Measurements from ENCODE around the gene RAB27A. TPM values are rescaled to one million over a fixed set of nuclear protein-coding genes. Genes with fewer than 3 reads are reported as not detected.
"Not testable (repeated sequence)": the region's sequence is repeated elsewhere in the genome, so short reads cannot be mapped to it uniquely, and the experiment has no call there.

The RAB27A gene
- total RNA-seq, 1 experiment from 2014 or later, result 8.0 TPM

DNA sequence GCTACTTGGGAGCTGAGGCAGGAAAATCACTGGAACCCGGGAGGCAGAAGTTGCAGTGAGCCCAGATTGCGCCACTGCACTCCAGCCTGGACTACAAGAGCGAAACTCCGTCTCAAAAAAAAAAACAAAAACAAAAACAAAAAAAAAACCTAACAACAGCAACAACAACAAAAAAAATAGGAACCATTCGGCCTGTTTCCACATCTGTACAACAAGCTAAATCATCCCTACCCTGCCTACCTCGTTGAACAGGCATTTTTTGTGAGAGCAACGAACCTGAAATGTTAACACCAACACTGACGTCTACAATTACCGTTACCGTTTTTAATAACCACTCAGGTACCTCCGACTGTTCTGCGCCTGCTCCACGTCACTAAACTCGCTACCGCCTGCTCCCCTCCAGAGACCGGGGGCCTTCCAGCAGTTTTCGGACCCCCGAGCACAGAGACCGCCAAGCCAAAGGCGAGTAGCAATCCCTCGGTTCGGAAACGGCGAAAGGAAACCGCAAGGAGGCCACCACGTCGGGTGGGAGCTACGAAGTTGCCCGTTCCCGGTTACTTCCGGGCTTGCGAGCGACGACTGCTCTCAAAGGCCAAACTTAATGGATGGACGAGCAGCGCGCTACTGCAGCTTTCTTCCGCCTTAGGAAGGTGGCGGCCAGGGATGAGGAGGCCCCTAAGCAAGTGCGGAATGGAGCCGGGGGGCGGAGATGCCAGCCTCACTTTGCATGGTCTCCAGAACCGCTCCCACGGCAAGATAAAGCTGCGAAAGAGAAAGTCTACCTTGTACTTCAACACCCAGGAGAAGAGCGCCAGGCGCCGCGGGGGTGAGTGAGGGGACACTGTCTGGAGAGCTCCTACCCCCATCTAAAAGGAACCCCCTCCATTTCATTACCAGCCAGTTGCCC, 29.2 kb upstream of the RAB27A start, which contains the start of the genes PIGB and PIGBOS1:
TSS of gene PIGB (plus strand) at position 635 of the 907 bp plus-strand sequence. CDS start at position 664, 29 bp downstream.
TSS of gene PIGBOS1 (minus strand) at position 536 of the 907 bp plus-strand sequence. CDS start 1,331 bp downstream, outside the sequence.
- Histone ChIP-seq H3K27me3 (ENCODE audit: control insufficient read depth, insufficient read depth, low read length) (no peaks in the 10 kb centered on the region), H3K36me3 (ENCODE audit: control insufficient read depth, insufficient read depth, low read length) (peaks cover 2% of the 10 kb centered on the region; the same call in 1 of the 2 replicates), H3K4me1 (ENCODE audit: control insufficient read depth, insufficient read depth, low read length) (peaks cover 14% of the 10 kb centered on the region; the same call in 1 of the 2 replicates), H3K9me3 (ENCODE audit: control insufficient read depth, insufficient read depth, low read depth, low read length) (no peaks in the 10 kb centered on the region), H3K4me3 (ENCODE audit: low read depth in 2 of 2, low read length in 2 of 2) (peak within 1 kb of the TSS; percentile 86 to 87), H3K27ac (ENCODE audit: low read length) (peak within 1 kb of the TSS; percentile 99)
- TF ChIP-seq, protein P1, sequence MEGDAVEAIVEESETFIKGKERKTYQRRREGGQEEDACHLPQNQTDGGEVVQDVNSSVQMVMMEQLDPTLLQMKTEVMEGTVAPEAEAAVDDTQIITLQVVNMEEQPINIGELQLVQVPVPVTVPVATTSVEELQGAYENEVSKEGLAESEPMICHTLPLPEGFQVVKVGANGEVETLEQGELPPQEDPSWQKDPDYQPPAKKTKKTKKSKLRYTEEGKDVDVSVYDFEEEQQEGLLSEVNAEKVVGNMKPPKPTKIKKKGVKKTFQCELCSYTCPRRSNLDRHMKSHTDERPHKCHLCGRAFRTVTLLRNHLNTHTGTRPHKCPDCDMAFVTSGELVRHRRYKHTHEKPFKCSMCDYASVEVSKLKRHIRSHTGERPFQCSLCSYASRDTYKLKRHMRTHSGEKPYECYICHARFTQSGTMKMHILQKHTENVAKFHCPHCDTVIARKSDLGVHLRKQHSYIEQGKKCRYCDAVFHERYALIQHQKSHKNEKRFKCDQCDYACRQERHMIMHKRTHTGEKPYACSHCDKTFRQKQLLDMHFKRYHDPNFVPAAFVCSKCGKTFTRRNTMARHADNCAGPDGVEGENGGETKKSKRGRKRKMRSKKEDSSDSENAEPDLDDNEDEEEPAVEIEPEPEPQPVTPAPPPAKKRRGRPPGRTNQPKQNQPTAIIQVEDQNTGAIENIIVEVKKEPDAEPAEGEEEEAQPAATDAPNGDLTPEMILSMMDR (IDR thresholded peaks at IDR 0.05), result no peak
- TF ChIP-seq SIN3A (IDR thresholded peaks at IDR 0.05; ENCODE audit: borderline replicate concordance, insufficient read depth, low read depth, low read length), result peak; percentile 84; the same call in 1 of the 2 replicates
- TF ChIP-seq TCF7L2 (IDR thresholded peaks at IDR 0.05; ENCODE audit: low read depth, low read length), result peak; percentile 49; the same call in 1 of the 2 replicates
- TF ChIP-seq REST (IDR thresholded peaks at IDR 0.05; ENCODE audit: insufficient read depth in 1 of 2, low read depth in 2 of 2, low read length in 1 of 2), result peak; percentile 14 to 29; a peak in 1 of 4 replicates
- TF ChIP-seq POLR2AphosphoS5 (IDR thresholded peaks at IDR 0.05; ENCODE audit: low read depth, low read length), result peak; percentile 88
- ChIA-PET CTCF (interaction anchor here (1.1 kb wide), 2 partner anchors 88 to 89 kb away, joined by 5 to 7 read pairs; partner anchors contain the start of genes CCPG1 and PIERCE2), POLR2A (interaction anchor here (0.6 to 1.1 kb wide), 7 partner anchors 45 to 900 kb away, joined by 3 to 10 read pairs (median 5); partner anchors contain the start of genes CCPG1 and PIERCE2)
- intact Hi-C loops (cut with micrococcal nuclease; ENCODE audit: unreplicated experiment), result loop anchor here (5.0 kb wide), 1 partner anchor 118 kb away; no protein-coding TSS in a partner anchor
- BruUV-seq (replicated peaks), result no TSS peak
- in situ Hi-C loops (cut with HindIII; ENCODE audit: low pct_unique_long_range_greater_than_20kb, low sequenced_read_pairs), result no loop called here
- ATAC-seq (peak; percentile 98), DNase-seq (ENCODE audit: low read depth, low spot score) (peak; percentile 77)

DNA sequence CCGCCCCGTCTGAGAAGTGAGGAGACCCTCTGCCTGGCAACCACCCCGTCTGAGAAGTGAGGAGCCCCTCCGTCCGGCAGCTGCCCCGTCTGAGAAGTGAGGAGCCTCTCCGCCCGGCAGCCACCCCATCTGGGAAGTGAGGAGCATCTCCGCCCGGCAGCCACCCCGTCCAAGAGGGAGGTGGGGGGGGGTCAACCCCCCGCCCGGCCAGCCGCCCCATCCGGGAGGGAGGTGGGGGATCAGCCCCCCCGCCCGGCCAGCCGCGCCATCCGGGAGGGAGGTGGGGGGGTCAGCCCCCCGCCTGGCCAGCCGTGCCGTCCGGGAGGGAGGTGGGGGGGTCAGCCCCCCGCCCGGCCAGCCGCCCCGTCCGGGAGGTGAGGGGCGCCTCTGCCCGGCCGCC, 13.2 kb upstream of the RAB27A start:
- H3K4me1 ChIP-seq (ENCODE audit: control insufficient read depth, insufficient read depth, low read length); POLR2A ChIA-PET; H3K36me3 ChIP-seq (ENCODE audit: control insufficient read depth, insufficient read depth, low read length); H3K4me3 ChIP-seq (ENCODE audit: low read depth in 2 of 2, low read length in 2 of 2); DNase-seq (ENCODE audit: low read depth, low spot score); H3K9me3 ChIP-seq (ENCODE audit: control insufficient read depth, insufficient read depth, low read depth, low read length); in situ Hi-C loops (cut with HindIII; ENCODE audit: low pct_unique_long_range_greater_than_20kb, low sequenced_read_pairs); BruUV-seq (replicated peaks); H3K27me3 ChIP-seq (ENCODE audit: control insufficient read depth, insufficient read depth, low read length); ATAC-seq; H3K27ac ChIP-seq (ENCODE audit: low read length); CTCF ChIA-PET; intact Hi-C loops (cut with micrococcal nuclease; ENCODE audit: unreplicated experiment): not testable (repeated sequence)
